AG04449 (cell line): ENCODE results near the gene CDC14A.

ENCODE experiments used
- CTCF ChIA-PET: fragments of 350-600 bp; formaldehyde crosslinking; extraction: SDS; loops from one replicate; lab custom pipeline; 2021; ENCODE audit warnings: antibody characterized with exemption; lab: Yijun Ruan, JAX
- POLR2A ChIA-PET: fragments of 400-600, 350-600 bp; formaldehyde crosslinking; extraction: SDS; loops from one replicate; lab custom pipeline; 2020; ENCODE audit warnings: antibody characterized with exemption, inconsistent platforms; lab: Yijun Ruan, JAX
- DNase-seq: peaks from one replicate; pipeline ENCODE4 v3.0.0-alpha.2; 2010; ENCODE audit warnings: low read depth, low spot score
- H3K4me3 ChIP-seq: 2 replicates; pipeline ENCODE4 v1.5.1; 2011; ENCODE audit warnings: low read depth, mild to moderate bottlenecking, control low read depth, low read length
- CTCF ChIP-seq: IDR thresholded peaks from one replicate; pipeline ENCODE4 v1.5.1; 2011; ENCODE audit warnings: mild to moderate bottlenecking, moderate library complexity, low read length, control low read depth, inconsistent platforms; ENCODE audit not compliant: insufficient read depth; ENCODE audit errors: missing control alignments

Gene CDC14A

GRCh38 chr1:100565533-100565932, 213.2 kb downstream of the CDC14A start:
- TF ChIP-seq CTCF: no peak
- ChIA-PET CTCF (interaction anchor here (0.8 kb wide), 1 partner anchor 107 kb away, joined by 3 read pairs; no protein-coding TSS in a partner anchor), POLR2A (no interaction called here)
- no peak for DNase-seq
- no peak overlapping the region for H3K4me3 ChIP-seq

GRCh38 chr1:100565937-100566699, 213.8 kb downstream of the CDC14A start:
- DNase-seq: no peak
- TF ChIP-seq CTCF: no peak
- H3K4me3 ChIP-seq: no peak overlapping the region
- ChIA-PET POLR2A (no interaction called here), CTCF (no interaction called here)

GRCh38 chr1:100567062-100567461, 214.8 kb downstream of the CDC14A start:
- no peak overlapping the region for H3K4me3 ChIP-seq
- ChIA-PET POLR2A (no interaction called here), CTCF (no interaction called here)
- TF ChIP-seq CTCF: no peak
- DNase-seq: no peak
